GM12801 (cell line): Measurements from ENCODE around the gene TRIM8.

Experiments
- TF ChIP-seq, protein P1 (sequence below): IDR thresholded peaks from one replicate; pipeline ENCODE4 v1.5.1; 2011; ENCODE audit warnings: control low read depth; ENCODE audit not compliant: insufficient read length; ENCODE audit errors: extremely low read depth

Gene TRIM8, protein sequence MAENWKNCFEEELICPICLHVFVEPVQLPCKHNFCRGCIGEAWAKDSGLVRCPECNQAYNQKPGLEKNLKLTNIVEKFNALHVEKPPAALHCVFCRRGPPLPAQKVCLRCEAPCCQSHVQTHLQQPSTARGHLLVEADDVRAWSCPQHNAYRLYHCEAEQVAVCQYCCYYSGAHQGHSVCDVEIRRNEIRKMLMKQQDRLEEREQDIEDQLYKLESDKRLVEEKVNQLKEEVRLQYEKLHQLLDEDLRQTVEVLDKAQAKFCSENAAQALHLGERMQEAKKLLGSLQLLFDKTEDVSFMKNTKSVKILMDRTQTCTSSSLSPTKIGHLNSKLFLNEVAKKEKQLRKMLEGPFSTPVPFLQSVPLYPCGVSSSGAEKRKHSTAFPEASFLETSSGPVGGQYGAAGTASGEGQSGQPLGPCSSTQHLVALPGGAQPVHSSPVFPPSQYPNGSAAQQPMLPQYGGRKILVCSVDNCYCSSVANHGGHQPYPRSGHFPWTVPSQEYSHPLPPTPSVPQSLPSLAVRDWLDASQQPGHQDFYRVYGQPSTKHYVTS

DNA sequence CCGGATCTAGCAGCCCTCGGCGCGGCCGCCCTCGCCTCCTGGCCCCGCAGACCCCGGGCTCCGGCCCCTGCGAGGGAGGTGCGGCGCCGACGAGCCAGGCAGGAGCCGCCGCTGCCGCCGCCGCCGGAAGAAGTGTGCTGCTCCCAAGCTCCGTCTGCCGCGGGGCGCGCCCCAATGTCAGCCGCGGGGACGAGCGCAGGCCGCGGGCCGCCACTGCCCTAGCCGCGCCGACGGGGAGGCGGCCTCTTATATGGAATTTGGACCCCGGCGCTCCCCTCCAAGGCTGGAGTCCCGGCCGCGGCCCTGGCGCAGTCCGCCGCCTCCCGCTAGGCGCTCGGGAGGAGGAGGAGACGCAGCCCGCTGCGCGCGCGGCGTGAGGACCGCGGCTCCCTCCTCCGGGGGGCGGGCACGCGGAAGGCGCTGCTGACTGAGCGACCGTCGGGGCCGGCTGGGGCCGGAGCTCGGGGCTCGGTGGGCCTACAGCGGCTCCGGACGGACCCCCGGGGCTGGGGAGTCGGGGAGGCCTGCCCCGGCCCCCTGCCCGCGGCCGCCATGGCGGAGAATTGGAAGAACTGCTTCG lies at the start of gene TRIM8:
TRIM8 (plus strand) TSS at position 414 of the 580 bp plus-strand sequence; CDS start at position 553, 139 bp downstream.
- TF ChIP-seq, protein P1, sequence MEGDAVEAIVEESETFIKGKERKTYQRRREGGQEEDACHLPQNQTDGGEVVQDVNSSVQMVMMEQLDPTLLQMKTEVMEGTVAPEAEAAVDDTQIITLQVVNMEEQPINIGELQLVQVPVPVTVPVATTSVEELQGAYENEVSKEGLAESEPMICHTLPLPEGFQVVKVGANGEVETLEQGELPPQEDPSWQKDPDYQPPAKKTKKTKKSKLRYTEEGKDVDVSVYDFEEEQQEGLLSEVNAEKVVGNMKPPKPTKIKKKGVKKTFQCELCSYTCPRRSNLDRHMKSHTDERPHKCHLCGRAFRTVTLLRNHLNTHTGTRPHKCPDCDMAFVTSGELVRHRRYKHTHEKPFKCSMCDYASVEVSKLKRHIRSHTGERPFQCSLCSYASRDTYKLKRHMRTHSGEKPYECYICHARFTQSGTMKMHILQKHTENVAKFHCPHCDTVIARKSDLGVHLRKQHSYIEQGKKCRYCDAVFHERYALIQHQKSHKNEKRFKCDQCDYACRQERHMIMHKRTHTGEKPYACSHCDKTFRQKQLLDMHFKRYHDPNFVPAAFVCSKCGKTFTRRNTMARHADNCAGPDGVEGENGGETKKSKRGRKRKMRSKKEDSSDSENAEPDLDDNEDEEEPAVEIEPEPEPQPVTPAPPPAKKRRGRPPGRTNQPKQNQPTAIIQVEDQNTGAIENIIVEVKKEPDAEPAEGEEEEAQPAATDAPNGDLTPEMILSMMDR, result no peak

DNA sequence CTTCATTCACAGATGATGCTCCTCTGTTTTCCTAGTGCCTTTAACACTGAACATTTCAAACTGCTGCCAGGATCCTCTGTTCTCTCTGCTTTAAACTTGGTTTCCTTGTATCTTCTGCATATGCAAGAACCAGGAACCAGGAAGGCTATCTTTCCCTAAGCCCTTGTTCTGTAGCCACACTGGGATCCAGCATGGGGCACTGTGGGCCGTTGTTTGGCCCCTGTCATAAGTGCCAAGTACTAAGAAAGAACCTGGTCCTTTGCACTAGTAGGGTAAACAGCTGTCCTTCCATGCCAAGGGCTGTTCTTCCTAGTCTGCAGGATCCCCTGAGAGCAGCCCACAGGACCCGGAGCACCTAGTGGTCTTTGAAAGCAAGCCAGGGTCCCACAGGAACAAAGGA lies 49.0 kb upstream of the TRIM8 start:
- TF ChIP-seq, protein P1, result no peak

DNA sequence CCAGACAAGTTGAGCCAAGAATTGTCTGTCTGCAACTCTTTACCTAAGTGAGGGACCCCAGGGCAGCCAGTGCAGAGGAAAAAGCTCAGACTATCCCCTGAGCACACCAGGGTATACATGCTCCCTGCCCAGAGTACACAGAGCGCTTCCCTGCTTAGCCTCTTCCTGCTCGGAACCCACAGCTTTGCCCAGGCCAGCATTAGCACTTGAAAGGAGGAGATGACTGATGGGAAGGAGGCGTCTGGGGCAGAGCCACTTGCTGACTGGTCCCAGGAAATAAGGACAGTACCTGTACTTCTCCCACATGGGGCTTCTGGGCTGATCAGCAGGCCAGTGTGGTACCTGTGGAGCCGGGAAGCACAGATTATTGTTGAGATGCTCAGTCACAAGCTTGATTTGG lies 48.4 kb upstream of the TRIM8 start:
- TF ChIP-seq, protein P1, result no peak

DNA sequence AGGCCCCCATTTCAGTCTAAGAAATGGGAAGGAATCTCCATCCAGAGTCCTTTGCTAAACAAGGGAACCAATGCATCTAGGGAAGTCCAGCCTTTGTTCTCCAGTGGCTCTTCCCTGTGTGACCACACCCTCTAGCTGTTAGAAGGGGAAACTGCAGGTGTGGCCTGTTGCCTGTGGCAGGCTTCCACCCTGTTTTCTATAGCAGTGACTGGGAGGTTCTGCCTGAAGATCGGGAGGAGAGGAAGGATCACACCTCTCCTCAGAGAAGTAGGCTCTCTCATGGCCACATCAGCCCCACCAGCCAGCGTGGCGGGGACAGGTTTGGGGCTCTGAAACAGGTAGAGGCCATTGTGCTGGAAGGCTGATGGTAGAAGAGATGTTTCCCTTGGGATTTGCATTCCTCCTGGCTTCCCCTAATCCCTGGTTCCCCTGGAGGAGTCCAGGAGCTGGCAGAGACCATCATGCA lies 47.7 kb upstream of the TRIM8 start:
- TF ChIP-seq, protein P1, result peak; percentile 3

DNA sequence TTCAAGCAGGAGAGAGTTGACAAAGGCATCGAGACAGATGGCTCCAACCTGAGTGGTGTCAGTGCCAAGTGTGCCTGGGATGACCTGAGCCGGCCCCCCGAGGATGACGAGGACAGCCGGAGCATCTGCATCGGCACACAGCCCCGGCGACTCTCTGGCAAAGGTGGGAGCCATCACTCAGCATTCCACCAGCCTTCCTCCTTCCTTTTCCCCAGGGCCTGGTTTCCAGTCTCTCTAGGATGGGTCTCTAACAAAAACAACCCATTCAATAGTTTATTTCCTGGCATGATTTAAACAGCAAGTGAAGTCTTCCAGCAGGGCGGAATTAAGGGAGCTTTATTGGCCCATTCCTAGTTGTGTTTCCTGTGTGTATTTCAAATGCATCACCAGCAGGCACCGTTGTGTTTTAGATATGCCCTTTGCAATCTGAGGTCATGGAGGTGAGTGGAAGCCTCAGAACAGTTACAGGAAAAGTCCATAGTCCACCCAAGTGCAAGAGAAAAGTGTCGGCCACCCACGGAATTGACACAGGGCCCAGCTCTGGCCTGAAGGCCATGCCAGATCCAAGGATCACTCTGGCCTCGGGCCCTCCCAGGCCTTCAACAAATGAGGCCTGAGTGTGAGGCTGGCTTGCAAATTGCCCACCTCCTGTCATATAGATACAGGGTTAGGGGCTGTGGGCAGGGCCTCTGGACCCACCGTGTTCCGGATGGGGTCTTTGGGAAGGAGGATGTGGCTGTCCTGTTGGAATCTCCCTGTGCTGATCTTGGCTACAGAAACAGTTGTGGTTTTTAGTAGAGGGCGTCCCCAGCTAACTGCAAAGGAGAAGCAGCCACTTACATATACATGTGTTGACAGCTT lies 46.9 kb upstream of the TRIM8 start:
- TF ChIP-seq, protein P1, result no peak

DNA sequence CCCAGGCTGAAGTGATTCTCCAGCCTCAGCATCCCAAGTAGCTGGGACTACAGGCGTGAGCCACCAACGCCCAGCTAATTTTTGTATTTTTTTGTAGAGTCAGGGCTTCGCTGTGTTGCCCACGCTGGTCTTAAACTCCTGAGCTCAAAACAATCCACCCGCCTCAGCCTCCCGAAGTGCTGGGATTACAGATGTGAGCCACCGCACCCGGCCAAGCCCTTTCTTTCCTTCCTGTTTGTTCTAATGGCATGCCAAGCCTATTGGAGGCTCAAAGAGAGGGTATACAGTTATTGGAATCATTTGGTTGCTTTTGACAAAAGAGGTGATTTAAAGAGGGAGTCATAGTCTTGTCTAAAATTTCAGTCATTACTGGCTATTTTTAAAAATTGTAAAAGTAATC lies 46.0 kb upstream of the TRIM8 start:
- TF ChIP-seq, protein P1, result no peak
